GM23248 (cell line): ENCODE measurements around the gene TSPYL6. TPM values are rescaled to one million over a fixed set of nuclear protein-coding genes. Genes with fewer than 3 reads are reported as not detected.

Source experiments
- DNase-seq: peaks from one replicate; pipeline ENCODE4 v3.0.0-alpha.2; 2015
- H2AFZ ChIP-seq: fragments of 200-600 bp; sonication (generic); 2 replicates; pipeline ENCODE4 v1.6.1; 2016; ENCODE audit warnings: antibody characterized with exemption
- H3F3A ChIP-seq: fragments of 200-600 bp; sonication (generic); 2 replicates; pipeline ENCODE4 v1.6.1; 2016; ENCODE audit warnings: mild to moderate bottlenecking, antibody characterized with exemption, mixed run types; ENCODE audit not compliant: insufficient read depth
- H3K27ac ChIP-seq: fragments of 200-600 bp; sonication (generic); 2 replicates; pipeline ENCODE4 v1.5.1; 2016; ENCODE audit warnings: mild to moderate bottlenecking
- H3K27me3 ChIP-seq: fragments of 200-600 bp; sonication (generic); replicated peaks from 2 replicates; pipeline ENCODE4 v1.6.1; 2016; ENCODE audit warnings: mild to moderate bottlenecking; ENCODE audit not compliant: insufficient read depth
- H3K36me3 ChIP-seq: fragments of 200-600 bp; sonication (generic); 2 replicates; pipeline ENCODE4 v1.6.1; 2016; ENCODE audit warnings: low read depth, mild to moderate bottlenecking
- H3K4me1 ChIP-seq: fragments of 200-600 bp; sonication (generic); 2 replicates; pipeline ENCODE4 v1.6.1; 2016; ENCODE audit warnings: mild to moderate bottlenecking; ENCODE audit not compliant: insufficient read depth
- H3K4me2 ChIP-seq: fragments of 200-600 bp; sonication (generic); one replicate; pipeline ENCODE4 v1.6.1; 2016; ENCODE audit warnings: mild to moderate bottlenecking; ENCODE audit not compliant: unreplicated experiment
- H3K4me3 ChIP-seq: fragments of 200-600 bp; sonication (generic); 2 replicates; pipeline ENCODE4 v1.5.1; 2016; ENCODE audit warnings: mild to moderate bottlenecking
- H3K79me2 ChIP-seq: fragments of 200-600 bp; sonication (generic); 2 replicates; pipeline ENCODE4 v1.6.1; 2016; ENCODE audit warnings: mild to moderate bottlenecking; ENCODE audit not compliant: insufficient read depth
- H3K9ac ChIP-seq: fragments of 200-600 bp; sonication (generic); 2 replicates; pipeline ENCODE4 v1.6.1; 2016; ENCODE audit warnings: mild to moderate bottlenecking
- H3K9me2 ChIP-seq: fragments of 200-600 bp; sonication (generic); 2 replicates; pipeline ENCODE4 v1.6.1; 2016; ENCODE audit warnings: mixed run types, mild to moderate bottlenecking, moderate library complexity; ENCODE audit not compliant: insufficient read depth
- H3K9me3 ChIP-seq: fragments of 200-600 bp; sonication (generic); one replicate; pipeline ENCODE4 v1.6.1; 2017; ENCODE audit warnings: low read depth
- H4K20me1 ChIP-seq: fragments of 200-600 bp; sonication (generic); 2 replicates; pipeline ENCODE4 v1.6.0; 2016; ENCODE audit not compliant: insufficient read depth
- EZH2 ChIP-seq: fragments of 200-600 bp; sonication (generic); IDR thresholded peaks from 2 replicates; pipeline ENCODE4 v1.6.1; 2018; ENCODE audit warnings: antibody characterized with exemption, mild to moderate bottlenecking; ENCODE audit not compliant: insufficient read depth, poor library complexity, severe bottlenecking
- EZH2phosphoT487 ChIP-seq: fragments of 200-600 bp; sonication (generic); IDR thresholded peaks from 2 replicates; pipeline ENCODE4 v1.6.1; 2018; ENCODE audit warnings: antibody characterized with exemption, moderate library complexity, mild to moderate bottlenecking, low read depth; ENCODE audit not compliant: insufficient read depth
- WGBS, 2 experiments: methylation state at CpG; one replicate each; pipeline ENCODE4 v1.1.6; 2015 to 2017; ENCODE audit warnings: low lambda C conversion rate in 2 of 2, low coverage in 1 of 2; ENCODE audit errors: missing lambda C conversion rate in 2 of 2; 5-methylcytosine and 5-hydroxymethylcytosine counted together
- in situ Hi-C: fragments of 300-500 bp; cut with MboI; formaldehyde crosslinking; loops from 2 replicates; pipeline ENCODE4 v1.15.0; 2020
- polyA plus RNA-seq: library from polyadenylated mRNA; unstranded; fragments of >200 nt; fragmentation: Nextera tagmentation; extraction: Ambion mirVana; gene quantifications from 2 replicates; pipeline ENCODE4 v1.2.1, GENCODE V29; 2016
- total RNA-seq: library from RNA; depleted of rRNA; stranded (reverse); fragments of >200 nt; shearing (Covaris generic); gene quantifications from 2 replicates; pipeline ENCODE4 v1.2.3, GENCODE V29; 2014

The TSPYL6 gene
- total and polyA plus RNA-seq, 2 experiments from 2014 or later = not detected

DNA sequence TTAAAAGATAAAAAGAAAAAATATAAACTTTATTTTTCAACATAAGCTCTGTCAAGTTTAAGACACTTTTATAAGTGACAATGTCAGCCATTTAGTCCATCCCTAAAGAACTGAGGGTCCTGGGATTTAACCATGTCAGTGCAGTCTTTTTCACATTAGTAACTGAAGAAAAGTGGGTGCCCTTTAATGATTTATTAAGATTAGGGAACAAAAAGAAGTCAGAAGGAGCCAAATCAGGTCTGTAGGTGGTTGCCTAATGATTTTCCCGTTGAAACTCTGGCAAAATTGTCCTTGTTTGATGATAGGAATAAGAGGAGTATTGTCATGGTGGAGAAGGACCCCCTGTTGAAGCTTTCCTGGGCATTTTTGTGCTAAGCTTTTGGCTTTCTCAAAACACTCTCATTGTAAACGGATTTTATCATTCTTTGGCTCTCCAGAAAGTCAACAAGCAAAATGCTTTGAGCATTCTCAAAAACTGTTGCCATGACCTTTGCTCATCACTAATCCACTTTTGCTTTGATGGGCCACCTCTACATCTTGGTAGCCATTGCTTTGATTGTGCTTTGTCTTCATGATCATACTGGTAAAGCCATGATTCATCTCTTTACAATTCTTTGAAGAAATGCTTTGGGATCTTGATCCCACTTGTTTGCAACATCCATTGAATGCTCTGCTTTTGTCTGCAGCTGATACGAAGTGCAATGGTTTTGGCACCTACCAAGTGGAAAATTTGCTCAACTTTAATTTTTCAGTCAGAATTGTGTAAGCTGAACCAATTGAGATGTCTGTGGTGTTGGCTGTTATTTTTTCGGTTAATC lies 22.0 kb downstream of the TSPYL6 start:
- no peaks in the 10 kb centered on the region for H3K9me3 ChIP-seq
- peaks cover 5% of the 10 kb centered on the region for H3K4me1 ChIP-seq
- H3K4me3 ChIP-seq = no peak overlapping the region
- 51 to 55% methylated on average over 4 of the region's 4 CpGs for WGBS, 2 experiments
- no peaks in the 10 kb centered on the region for H4K20me1 ChIP-seq
- no peaks in the 10 kb centered on the region for H3K36me3 ChIP-seq
- no peak overlapping the region for H3K4me2 ChIP-seq
- no peaks in the 10 kb centered on the region; the same call in 1 of the 2 replicates for H3K9me2 ChIP-seq
- no peaks in the 10 kb centered on the region for H3K79me2 ChIP-seq
- peaks cover 4% of the 10 kb centered on the region for H3F3A ChIP-seq
- in situ Hi-C loops = no loop called here
- no peak for DNase-seq
- no peak for TF ChIP-seq EZH2phosphoT487
- TF ChIP-seq EZH2 = no peak
- no peak overlapping the region for H3K27ac ChIP-seq
- no peak overlapping the region for H2AFZ ChIP-seq
- H3K27me3 ChIP-seq = no peaks in the 10 kb centered on the region
- no peak overlapping the region for H3K9ac ChIP-seq

DNA sequence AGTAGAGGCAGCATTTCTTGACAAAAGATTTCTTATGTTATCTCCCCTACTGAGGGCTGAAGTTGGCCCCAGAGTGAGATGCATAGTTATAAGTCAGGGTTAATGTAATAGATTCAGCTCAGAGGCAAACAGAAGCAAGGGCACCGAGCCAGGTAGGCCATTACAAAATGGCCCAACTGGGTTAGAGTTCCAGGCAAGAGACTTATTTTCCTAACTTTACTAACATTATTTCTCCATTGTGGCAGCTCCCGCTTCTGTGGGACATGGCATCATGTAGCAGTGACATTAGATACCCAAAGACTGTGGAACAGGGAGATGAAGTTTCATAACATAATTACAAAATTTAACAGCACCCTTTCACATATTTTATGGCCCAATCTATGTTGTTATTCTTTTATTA lies 27.1 kb downstream of the TSPYL6 start:
- Histone ChIP-seq H3K27me3 (no peaks in the 10 kb centered on the region), H3K79me2 (no peaks in the 10 kb centered on the region), H3K9me2 (no peaks in the 10 kb centered on the region), H3K36me3 (no peaks in the 10 kb centered on the region), H3K9me3 (no peaks in the 10 kb centered on the region), H3K9ac (no peak overlapping the region), H3K4me1 (no peaks in the 10 kb centered on the region), H3K27ac (no peak overlapping the region), H2AFZ (no peak overlapping the region), H4K20me1 (no peaks in the 10 kb centered on the region), H3F3A (no peaks in the 10 kb centered on the region), H3K4me2 (no peak overlapping the region), H3K4me3 (no peak overlapping the region)
- in situ Hi-C loops = no loop called here
- no peak for TF ChIP-seq EZH2phosphoT487
- no peak for TF ChIP-seq EZH2
- WGBS, 2 experiments = 93 to 98% methylated on average over 2 of the region's 2 CpGs
- DNase-seq = no peak

DNA sequence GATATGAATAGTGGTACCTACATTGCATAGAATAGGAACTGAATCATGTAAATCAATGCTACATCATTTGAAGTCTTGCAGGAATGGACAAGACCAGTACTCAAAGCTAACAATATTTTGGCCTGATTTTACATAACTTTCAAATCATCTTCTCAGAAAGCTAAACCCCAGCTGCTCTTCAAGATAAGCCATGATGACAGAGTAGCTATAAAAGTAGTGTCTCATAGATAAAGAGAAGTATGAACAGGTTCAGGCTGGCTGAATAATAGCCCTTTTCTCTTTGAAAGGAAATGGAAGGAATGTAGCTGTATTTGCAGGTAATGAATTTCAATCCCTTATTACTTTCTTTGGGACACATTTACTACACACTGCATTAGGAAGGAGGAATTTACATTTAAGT lies 28.2 kb downstream of the TSPYL6 start:
- Histone ChIP-seq H3K4me3 (no peak overlapping the region), H3K9me3 (no peaks in the 10 kb centered on the region), H3K27ac (no peak overlapping the region), H2AFZ (no peak overlapping the region), H3K9me2 (no peaks in the 10 kb centered on the region), H3K9ac (no peak overlapping the region), H3K27me3 (no peaks in the 10 kb centered on the region), H3F3A (no peaks in the 10 kb centered on the region), H3K4me2 (no peak overlapping the region), H3K4me1 (no peaks in the 10 kb centered on the region), H3K79me2 (no peaks in the 10 kb centered on the region), H4K20me1 (no peaks in the 10 kb centered on the region), H3K36me3 (no peaks in the 10 kb centered on the region)
- TF ChIP-seq EZH2 (no peak), EZH2phosphoT487 (no peak)
- in situ Hi-C loops = no loop called here
- DNase-seq = no peak

DNA sequence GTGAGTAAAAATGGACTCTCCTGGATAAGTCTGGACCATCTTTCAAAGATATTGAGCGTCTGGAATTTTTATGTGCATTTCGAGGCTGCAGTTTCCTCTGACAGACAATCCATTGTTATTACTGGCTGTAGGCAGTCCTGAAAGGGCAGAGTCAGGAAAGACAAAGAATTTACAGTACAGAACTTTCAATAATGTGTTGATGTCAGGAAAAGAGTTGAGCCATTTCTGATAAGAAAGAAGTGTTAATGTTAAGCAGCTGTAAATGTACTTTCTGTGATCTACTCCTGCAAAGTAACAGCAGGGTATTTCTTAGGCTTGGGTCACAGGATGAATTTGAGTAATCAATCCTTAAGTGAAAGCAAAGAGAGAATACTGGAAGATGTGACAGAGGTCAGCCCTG lies 29.8 kb downstream of the TSPYL6 start:
- Histone ChIP-seq H3F3A (no peaks in the 10 kb centered on the region), H3K27ac (no peak overlapping the region), H3K36me3 (no peaks in the 10 kb centered on the region), H4K20me1 (no peaks in the 10 kb centered on the region), H3K4me1 (no peaks in the 10 kb centered on the region), H3K4me3 (no peak overlapping the region), H3K9me3 (no peaks in the 10 kb centered on the region), H3K27me3 (no peaks in the 10 kb centered on the region), H3K79me2 (no peaks in the 10 kb centered on the region), H2AFZ (no peak overlapping the region), H3K9me2 (no peaks in the 10 kb centered on the region), H3K9ac (no peak overlapping the region), H3K4me2 (no peak overlapping the region)
- no peak for TF ChIP-seq EZH2phosphoT487
- no peak for TF ChIP-seq EZH2
- DNase-seq = no peak
- in situ Hi-C loops = no loop called here
- WGBS, 2 experiments = 93 to 94% methylated on average over 2 of the region's 2 CpGs
